Hematopoietic multipotent progenitor cell (in vitro differentiated cells): ENCODE measurements around the gene PRSS33. TPM values are rescaled to one million over a fixed set of nuclear protein-coding genes. Genes with fewer than 3 reads are reported as not detected.

ENCODE experiments used
- DNase-seq, 3 donors: peaks; one replicate each; pipeline ENCODE4 v3.0.0-alpha.2; 2011 to 2015; ENCODE audit warnings: low read depth in 2 of 3, low spot score in 2 of 3
- total RNA-seq: library from RNA; depleted of rRNA; stranded (reverse); fragments of >200 nt; gene quantifications from one replicate; pipeline ENCODE4 v1.2.3, GENCODE V29; 2012

PRSS33 gene
- not detected for total RNA-seq

GRCh38 chr16:2787406-2787805 is at the start of gene PRSS33:
PRSS33 (minus strand) TSS chr16:2787560; CDS start chr16:2786547, 1,013 bp downstream.
- no peak for DNase-seq

GRCh38 chr16:2836646-2837508 is 49.5 kb upstream of the PRSS33 start:
- DNase-seq: no peak

GRCh38 chr16:2835638-2836493 is 48.5 kb upstream of the PRSS33 start:
- DNase-seq: no peak

GRCh38 chr16:2834968-2835367 is 47.6 kb upstream of the PRSS33 start:
- DNase-seq: no peak

- no peak for DNase-seq
These were observed 46.4 kb upstream of the PRSS33 start for GRCh38 chr16:2833776-2834175.

GRCh38 chr16:2831203-2831602 is 43.8 kb upstream of the PRSS33 start:
- no peak for DNase-seq

GRCh38 chr16:2830355-2830695 is 43.0 kb upstream of the PRSS33 start:
- no peak for DNase-seq

- peak in 1 of 3 donors; percentile 16 for DNase-seq
These were observed 42.4 kb upstream of the PRSS33 start, which contains the start of gene ZG16B for GRCh38 chr16:2829501-2830354. ZG16B (plus strand) TSS chr16:2830303; CDS start chr16:2830442, 139 bp downstream.

GRCh38 chr16:2828876-2829430 is 41.6 kb upstream of the PRSS33 start:
- no peak for DNase-seq

GRCh38 chr16:2828521-2828840 is 41.1 kb upstream of the PRSS33 start:
- DNase-seq: no peak

- DNase-seq: no peak
These were observed 40.6 kb upstream of the PRSS33 start for GRCh38 chr16:2827831-2828520.

- DNase-seq: no peak
These were observed 40.0 kb upstream of the PRSS33 start for GRCh38 chr16:2827374-2827791.

- DNase-seq: no peak
These were observed 39.4 kb upstream of the PRSS33 start for GRCh38 chr16:2826591-2827373.

- DNase-seq: no peak
These were observed 38.5 kb upstream of the PRSS33 start for GRCh38 chr16:2825906-2826305.

GRCh38 chr16:2825049-2825742 is 37.8 kb upstream of the PRSS33 start:
- no peak for DNase-seq

GRCh38 chr16:2824626-2825025 is 37.3 kb upstream of the PRSS33 start:
- no peak for DNase-seq

- DNase-seq: no peak
These were observed 35.1 kb upstream of the PRSS33 start for GRCh38 chr16:2822496-2822895.

GRCh38 chr16:2822158-2822495 is 34.8 kb upstream of the PRSS33 start:
- DNase-seq: no peak
